Memory B cell (primary cell): ENCODE measurements around the gene ZNF761.
"Not testable (repeated sequence)": the region's sequence is repeated elsewhere in the genome, so short reads cannot be mapped to it uniquely, and the experiment has no call there.

Experiments used
- ATAC-seq: fragments of 150-1000 bp; cut with Tn5 transposase; 2 replicates; pipeline ENCODE4 v1.10.0; 2021; ENCODE audit warnings: low read depth, mild to moderate bottlenecking, moderate library complexity
- DNase-seq, 2 donors: peaks; one replicate each; pipeline ENCODE4 v3.0.0; 2022; ENCODE audit warnings: low spot score in 2 of 2
- H3K27ac Mint-ChIP-seq: one replicate; pipeline ENCODE4 v1.8.0; 2022; ENCODE audit warnings: mild to moderate bottlenecking, moderate library complexity, mixed read lengths
- H3K27me3 Mint-ChIP-seq: one replicate; pipeline ENCODE4 v1.8.0; 2022; ENCODE audit warnings: mixed read lengths
- H3K36me3 Mint-ChIP-seq: one replicate; pipeline ENCODE4 v1.8.0; 2022; ENCODE audit warnings: mild to moderate bottlenecking, mixed read lengths
- H3K4me1 Mint-ChIP-seq: one replicate; pipeline ENCODE4 v1.8.0; 2022; ENCODE audit warnings: mixed read lengths
- H3K4me3 Mint-ChIP-seq: one replicate; pipeline ENCODE4 v1.8.0; 2022; ENCODE audit warnings: mild to moderate bottlenecking, moderate library complexity, mixed read lengths
- H3K9me3 Mint-ChIP-seq: one replicate; pipeline ENCODE4 v1.8.0; 2022; ENCODE audit warnings: mixed read lengths

The ZNF761 gene

DNA sequence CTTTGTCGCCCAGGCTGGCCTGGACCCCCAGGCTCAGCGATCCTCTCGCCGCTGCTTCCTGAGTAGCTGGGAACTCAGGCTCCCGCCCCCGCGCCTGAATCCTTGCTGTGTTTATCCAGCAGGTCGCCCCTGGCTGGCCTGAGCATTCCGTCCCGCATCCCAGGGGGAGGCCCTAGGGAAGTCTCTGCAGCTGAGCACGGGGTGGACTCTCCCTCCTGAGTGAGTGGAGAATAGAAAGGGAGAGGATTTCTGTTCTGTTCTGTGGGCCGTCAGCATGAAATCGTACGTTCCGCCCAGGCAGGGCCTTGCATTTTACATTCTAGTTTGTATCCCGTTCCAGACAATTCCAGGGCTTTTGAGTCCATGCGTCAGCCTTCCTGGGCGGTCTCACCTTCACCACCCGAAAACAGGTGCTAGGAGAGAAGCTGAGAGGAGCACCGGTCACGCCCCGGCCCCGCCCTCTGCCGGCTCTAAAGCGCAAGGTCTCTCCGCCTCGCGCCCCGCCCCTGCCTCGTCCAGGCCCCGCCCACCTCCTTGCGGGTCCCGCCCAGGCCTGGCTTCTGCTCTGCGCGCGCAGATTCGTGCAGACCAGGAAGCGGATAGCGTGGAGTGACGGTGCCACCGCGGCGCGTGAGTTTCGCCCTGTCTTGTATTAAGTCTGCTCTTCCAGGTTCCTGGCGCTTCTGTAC, at the start of gene ZNF761:
Gene ZNF761, plus strand, starts transcription at position 586 of the 689 bp plus-strand sequence. CDS start 15,285 bp downstream, outside the sequence.
- Mint-ChIP-seq H3K4me3 (peak within 1 kb of the TSS; percentile 95), H3K27ac (peak within 1 kb of the TSS; percentile 96), H3K4me1 (peaks cover 15% of the 10 kb centered on the region), H3K9me3 (no peaks in the 10 kb centered on the region), H3K27me3 (no peaks in the 10 kb centered on the region), H3K36me3 (peaks cover 18% of the 10 kb centered on the region)
- ATAC-seq (peak; percentile 97), DNase-seq (peak; percentile 99)

DNA sequence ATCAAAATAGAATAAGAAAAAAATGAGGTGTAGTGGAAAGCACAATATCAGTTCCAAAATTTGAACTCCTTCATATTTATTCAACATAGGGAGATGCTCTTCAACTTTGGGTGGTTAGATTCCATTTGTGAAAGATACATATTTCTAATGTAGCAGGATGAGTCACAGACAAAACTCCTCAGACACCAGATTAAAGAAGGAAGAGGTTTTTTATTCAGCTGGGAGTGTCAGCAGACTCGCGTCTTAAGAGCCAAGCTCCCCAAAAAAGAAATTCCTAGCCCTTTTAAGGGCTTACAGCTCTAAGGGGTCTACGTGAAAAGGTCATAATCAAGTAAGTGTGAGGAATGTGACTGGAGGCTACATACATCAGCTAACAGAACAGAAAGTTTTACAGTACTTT, 43.6 kb upstream of the ZNF761 start:
- Mint-ChIP-seq H3K27ac (no peak overlapping the region), H3K27me3 (no peaks in the 10 kb centered on the region), H3K4me1 (peaks cover 3% of the 10 kb centered on the region), H3K9me3 (peaks cover 18% of the 10 kb centered on the region), H3K36me3 (peaks cover 29% of the 10 kb centered on the region), H3K4me3 (no peak overlapping the region)
- DNase-seq (no peak), ATAC-seq (no peak)

DNA sequence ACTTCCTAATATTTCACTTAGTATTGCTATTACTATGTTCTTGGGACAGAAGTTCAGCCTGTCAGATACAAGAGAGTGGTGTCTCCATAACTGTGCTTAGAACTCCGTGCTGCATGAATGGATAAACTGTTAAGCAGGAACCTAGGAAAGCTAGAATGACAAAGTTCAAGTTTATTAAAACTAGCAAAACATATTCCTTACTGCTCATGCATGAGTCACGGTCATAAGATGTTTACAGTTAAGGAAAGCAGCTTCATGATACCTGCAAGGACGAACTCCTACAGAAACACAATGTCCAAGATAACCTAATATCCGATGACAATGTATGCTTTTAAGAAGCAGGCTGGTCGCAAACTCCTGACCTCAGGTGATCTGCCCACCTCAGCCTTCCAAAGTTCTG, 42.9 kb upstream of the ZNF761 start:
- no peak for DNase-seq
- Mint-ChIP-seq H3K9me3 (peaks cover 16% of the 10 kb centered on the region), H3K4me3 (no peak overlapping the region), H3K36me3 (peaks cover 25% of the 10 kb centered on the region), H3K27me3 (no peaks in the 10 kb centered on the region), H3K4me1 (peaks cover 3% of the 10 kb centered on the region), H3K27ac (no peak overlapping the region)
- ATAC-seq: no peak

DNA sequence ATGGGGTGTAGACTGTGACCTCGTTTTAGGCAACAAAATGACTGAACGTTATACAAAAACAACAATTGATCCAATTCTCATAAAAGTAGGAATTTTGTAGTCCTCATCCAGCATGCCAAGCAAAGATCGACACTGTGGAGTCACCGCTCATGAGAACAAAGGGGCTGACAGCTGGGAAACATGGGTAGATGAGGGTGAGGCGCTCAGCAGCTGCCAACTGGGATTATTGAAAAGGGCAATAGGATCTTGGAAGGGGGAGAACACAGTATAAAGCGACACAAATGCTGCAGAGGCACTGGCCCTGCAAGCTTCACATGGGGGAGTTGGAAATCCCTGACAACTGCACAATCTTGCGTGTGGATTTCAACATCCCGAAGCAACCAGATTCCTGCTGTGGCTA, 42.2 kb upstream of the ZNF761 start:
- peaks cover 3% of the 10 kb centered on the region for H3K4me1 Mint-ChIP-seq
- peaks cover 15% of the 10 kb centered on the region for H3K9me3 Mint-ChIP-seq
- H3K4me3 Mint-ChIP-seq: no peak overlapping the region
- H3K27ac Mint-ChIP-seq: no peak overlapping the region
- H3K27me3 Mint-ChIP-seq: no peaks in the 10 kb centered on the region
- ATAC-seq (no peak), DNase-seq (no peak)
- H3K36me3 Mint-ChIP-seq: peaks cover 24% of the 10 kb centered on the region

DNA sequence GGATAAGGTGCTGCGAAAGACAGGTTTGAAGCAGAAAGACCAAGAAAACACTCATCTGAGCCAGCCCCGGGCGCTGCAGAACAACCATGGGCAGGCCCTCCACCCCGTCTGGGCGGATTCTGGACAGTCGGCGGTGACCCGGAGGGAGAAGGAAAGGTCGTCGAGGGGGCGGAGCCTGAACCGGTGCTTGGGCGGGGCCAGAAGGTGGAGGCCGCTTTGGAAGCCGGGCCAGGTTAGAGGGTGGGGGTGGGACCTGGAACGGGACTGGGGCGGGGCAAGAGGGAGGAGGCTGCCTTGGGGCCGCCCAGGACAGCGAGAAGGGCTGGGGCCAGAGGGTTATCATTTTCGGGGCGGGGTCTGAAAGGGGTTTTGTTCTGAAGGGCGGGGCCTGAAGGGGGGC, 41.8 kb upstream of the ZNF761 start:
- Mint-ChIP-seq H3K9me3 (peaks cover 12% of the 10 kb centered on the region), H3K4me1 (peaks cover 3% of the 10 kb centered on the region), H3K36me3 (peaks cover 20% of the 10 kb centered on the region), H3K27ac (no peak overlapping the region), H3K4me3 (no peak overlapping the region), H3K27me3 (no peaks in the 10 kb centered on the region)
- ATAC-seq (no peak), DNase-seq (no peak)

DNA sequence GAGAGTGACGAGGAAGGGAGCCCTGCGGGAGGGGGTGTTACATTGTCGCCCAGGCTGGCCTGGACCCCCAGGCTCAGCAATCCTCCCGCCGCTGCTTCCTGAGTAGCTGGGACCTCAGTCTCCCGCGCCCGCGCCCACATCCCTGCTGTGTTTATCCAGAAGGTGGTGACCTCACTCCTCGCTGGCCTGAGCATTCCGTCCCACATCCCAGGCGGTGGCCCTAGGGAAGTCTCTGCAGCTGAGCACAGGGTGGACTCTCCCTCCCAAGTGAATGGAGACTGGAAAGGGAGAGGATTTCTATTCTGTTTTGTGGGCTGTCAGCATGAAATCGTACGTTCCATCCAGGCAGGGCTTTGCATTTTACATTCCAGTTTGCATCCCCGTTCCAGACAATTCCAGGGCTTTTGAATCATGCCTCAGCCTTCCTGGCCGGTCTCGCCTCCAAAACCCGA, 37.2 kb upstream of the ZNF761 start:
- ATAC-seq: no peak
- peaks cover 12% of the 10 kb centered on the region for H3K36me3 Mint-ChIP-seq
- peaks cover 8% of the 10 kb centered on the region for H3K4me1 Mint-ChIP-seq
- H3K9me3 Mint-ChIP-seq: peaks cover 3% of the 10 kb centered on the region
- H3K27me3 Mint-ChIP-seq: no peaks in the 10 kb centered on the region
- peak overlapping the region; percentile 88 for H3K4me3 Mint-ChIP-seq
- H3K27ac Mint-ChIP-seq: peak overlapping the region; percentile 92
- no peak for DNase-seq

DNA sequence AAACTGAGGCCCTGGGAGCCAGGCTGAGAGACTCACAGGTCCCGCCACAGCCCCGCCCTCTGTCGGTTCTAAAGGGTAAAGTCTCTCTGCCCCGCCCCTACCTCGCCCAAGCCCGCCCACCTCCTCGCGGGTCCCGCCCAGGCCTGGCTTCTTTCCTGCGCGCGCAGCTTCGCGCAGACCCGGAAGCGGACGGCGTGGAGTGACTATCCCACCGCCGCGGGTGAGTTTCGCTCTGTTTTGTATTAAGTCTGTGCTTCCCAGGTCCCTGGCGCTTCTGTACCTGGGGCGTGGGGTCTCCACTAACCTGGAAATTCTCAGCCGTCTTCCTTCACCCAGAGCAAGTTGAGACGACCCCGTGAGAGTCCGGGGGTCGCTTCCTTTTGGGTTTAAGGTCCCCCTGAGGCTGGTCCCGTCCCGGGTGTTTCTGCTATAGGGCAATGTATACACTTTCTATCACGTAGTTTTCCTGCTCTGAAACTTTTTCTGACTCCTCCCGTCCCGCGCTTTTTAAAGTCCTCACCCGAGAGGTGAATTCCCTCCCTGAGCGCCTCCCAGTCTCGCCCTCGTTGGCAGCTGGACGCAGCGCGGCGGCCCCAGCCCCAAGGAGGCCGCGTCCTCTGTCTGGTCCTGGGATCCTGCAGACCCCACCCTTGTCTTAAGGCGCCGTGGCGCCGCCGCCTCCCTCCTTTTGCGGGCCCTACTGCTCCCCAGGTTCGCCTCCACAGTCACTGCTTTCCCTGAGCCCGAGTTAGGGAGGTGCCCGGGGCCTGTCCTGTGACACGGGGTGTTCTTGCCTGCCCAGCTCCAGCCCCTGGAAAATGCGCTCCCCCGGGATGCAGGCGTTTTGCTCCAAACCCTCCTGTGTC, 36.6 kb upstream of the ZNF761 start, which contains the start of gene ZNF765:
Gene ZNF765, plus strand, starts transcription at position 176 of the 866 bp plus-strand sequence. CDS start 2,867 bp downstream, outside the sequence.
- Mint-ChIP-seq H3K27ac (peak within 1 kb of the TSS; percentile 92), H3K27me3 (no peaks in the 10 kb centered on the region), H3K4me1 (peaks cover 7% of the 10 kb centered on the region), H3K4me3 (peak within 1 kb of the TSS; percentile 88), H3K9me3 (peaks cover 3% of the 10 kb centered on the region), H3K36me3 (peaks cover 14% of the 10 kb centered on the region)
- DNase-seq (peak; percentile 98), ATAC-seq (peak; percentile 99)

DNA sequence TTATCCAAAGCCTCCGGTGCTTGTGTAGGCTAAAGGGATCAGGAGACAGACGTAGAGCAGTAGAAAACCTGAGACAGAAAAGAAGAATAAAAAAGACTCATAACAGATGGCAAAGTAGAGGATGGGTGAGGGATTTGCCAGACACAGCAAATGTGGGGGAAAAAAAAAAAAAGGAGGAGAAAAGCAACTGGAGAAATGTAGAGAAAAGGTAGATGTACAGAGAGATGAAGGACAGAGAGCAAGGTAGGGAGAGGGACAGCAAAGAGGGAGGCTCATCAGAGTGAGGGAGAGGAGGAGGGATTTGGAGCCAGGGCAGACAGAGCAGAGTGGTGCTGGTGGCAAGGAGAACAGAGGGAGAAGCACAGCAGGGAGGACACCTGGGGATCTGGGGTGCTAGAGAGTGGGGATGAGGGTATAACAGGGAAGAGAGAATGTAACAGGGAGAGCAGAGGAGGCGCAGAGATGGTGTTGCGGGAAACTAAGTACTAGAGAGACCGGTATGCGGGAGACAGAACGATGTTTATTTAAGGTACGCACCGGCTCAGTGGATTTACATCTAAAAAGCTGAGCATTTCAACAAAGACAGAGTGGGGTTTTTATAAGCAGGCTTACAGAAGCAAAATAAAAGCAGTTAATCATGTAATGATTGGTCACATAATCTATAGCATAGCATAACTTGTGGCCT, 35.8 kb upstream of the ZNF761 start:
- H3K36me3 Mint-ChIP-seq: peaks cover 21% of the 10 kb centered on the region
- DNase-seq, H3K4me1 Mint-ChIP-seq, H3K27me3 Mint-ChIP-seq, ATAC-seq, H3K9me3 Mint-ChIP-seq: not testable (repeated sequence)
- peak overlapping the region; percentile 88 for H3K4me3 Mint-ChIP-seq
- peak overlapping the region; percentile 92 for H3K27ac Mint-ChIP-seq

DNA sequence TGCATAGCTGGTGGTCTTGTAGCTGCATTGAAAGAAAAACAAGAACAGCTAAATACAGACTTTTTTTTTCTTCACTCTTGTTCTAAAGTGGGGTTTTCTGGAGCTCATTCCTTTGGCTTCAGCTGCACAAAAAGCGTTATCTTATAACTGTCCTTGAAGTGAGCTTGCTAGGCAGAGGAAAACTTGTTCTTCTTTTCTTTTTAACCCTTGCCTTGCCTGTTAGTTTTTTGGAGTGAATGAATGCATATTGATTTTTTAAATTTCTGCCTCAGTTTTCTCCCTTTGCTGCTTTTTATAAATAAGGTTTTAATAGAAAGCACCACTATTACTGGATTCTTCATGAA, 35.3 kb upstream of the ZNF761 start:
- H3K4me1 Mint-ChIP-seq: peaks cover 7% of the 10 kb centered on the region
- no peak for ATAC-seq
- H3K4me3 Mint-ChIP-seq: peak overlapping the region; percentile 88
- DNase-seq: no peak
- H3K9me3 Mint-ChIP-seq: peaks cover 6% of the 10 kb centered on the region
- H3K27ac Mint-ChIP-seq: peak overlapping the region; percentile 92
- peaks cover 24% of the 10 kb centered on the region for H3K36me3 Mint-ChIP-seq
- no peaks in the 10 kb centered on the region for H3K27me3 Mint-ChIP-seq

DNA sequence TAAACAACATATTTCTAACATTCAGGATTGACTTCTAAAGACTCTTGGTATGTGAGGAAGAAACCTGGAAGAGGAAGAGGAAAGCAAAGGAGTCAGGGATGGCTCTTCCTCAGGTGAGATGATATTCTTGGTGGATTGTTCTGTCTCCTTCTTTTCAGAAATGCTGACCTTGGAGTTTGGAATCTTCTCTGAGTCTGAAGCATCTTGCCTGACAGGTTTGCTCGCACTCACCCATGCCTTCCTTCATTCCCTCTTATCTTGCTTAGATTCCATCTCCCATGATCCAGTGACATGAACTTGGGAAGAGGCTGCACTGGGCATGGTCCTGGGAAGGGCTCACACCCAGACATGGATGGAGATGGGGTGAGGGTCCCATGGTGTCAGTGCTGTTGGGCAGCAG, 33.9 kb upstream of the ZNF761 start:
- H3K4me1 Mint-ChIP-seq, DNase-seq, H3K9me3 Mint-ChIP-seq, H3K4me3 Mint-ChIP-seq, H3K27ac Mint-ChIP-seq, H3K27me3 Mint-ChIP-seq, ATAC-seq: not testable (repeated sequence)
- peaks cover 36% of the 10 kb centered on the region for H3K36me3 Mint-ChIP-seq

DNA sequence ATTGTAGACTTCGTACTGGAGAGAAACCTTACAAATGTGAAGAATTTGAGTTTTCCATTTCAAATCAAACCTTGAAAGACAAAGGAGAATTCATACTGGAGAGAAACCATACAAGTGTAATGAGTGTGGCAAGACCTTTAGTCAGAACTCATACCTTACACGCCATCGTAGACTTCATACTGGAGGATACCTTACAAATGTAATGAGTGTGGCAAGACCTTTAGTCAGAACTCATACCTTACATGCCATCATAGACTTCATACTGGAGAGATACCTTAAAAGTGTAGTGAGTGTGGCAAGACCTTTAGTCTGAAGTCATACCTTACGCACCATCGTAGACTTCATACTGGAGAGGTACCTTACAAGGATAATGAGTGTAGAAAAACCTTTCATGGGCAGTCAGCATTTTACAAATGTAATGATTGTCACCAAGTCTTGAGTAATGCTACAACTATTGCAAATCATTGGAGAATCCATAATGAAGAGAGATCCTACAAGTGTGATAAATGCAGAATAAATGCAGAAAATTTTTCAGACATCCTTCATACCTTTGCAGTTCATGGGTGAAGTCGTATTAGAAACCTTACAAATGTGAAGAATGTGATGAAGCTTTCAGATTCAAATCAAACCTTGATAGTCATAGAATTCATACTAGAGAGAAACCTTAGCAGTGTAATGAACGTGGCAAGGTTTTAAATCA, 22.1 kb upstream of the ZNF761 start:
- Mint-ChIP-seq H3K27me3 (no peaks in the 10 kb centered on the region), H3K4me1 (no peaks in the 10 kb centered on the region), H3K27ac (no peak overlapping the region), H3K4me3 (no peak overlapping the region), H3K36me3 (peaks cover 58% of the 10 kb centered on the region), H3K9me3 (peaks cover 19% of the 10 kb centered on the region)
- no peak for DNase-seq
- ATAC-seq: no peak

DNA sequence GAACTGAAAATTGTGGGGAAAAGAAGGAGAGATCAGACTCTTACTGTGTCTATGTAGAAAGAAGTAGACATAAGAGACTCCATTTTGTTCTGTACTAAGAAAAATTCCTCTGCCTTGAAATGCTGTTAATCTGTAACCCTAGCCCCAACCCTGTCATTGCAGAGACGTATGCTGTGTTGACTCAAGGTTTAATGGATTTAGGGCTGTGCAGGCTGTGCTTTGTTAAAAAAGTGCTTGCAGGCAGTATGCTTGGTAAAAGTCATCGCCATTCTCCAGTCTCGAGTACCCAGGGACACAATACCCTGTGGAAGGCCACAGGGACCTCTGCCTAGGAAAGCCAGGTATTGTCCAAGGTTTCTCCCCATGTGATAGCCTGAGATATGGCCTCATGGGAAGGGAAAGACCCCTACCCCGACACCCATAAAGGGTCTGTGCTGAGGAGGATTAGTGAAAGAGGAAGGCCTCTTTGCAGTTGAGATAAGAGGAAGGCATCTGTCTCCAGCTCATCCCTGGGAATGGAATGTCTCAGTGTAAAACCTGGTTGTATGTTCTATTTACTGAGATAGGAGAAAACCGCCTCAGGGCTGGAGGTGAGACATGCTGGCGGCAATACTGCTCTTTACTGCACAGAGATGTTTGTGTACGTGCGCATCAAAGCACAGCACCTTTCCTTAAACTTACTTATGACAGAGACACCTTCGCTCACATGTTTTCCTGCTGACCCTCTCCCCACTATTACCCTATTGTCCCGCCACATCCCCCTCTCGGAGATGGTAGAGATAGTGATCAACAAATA, 11.1 kb upstream of the ZNF761 start:
- not testable (repeated sequence) for H3K27me3 Mint-ChIP-seq, H3K4me3 Mint-ChIP-seq, DNase-seq, H3K9me3 Mint-ChIP-seq, H3K36me3 Mint-ChIP-seq, ATAC-seq, H3K4me1 Mint-ChIP-seq, H3K27ac Mint-ChIP-seq

DNA sequence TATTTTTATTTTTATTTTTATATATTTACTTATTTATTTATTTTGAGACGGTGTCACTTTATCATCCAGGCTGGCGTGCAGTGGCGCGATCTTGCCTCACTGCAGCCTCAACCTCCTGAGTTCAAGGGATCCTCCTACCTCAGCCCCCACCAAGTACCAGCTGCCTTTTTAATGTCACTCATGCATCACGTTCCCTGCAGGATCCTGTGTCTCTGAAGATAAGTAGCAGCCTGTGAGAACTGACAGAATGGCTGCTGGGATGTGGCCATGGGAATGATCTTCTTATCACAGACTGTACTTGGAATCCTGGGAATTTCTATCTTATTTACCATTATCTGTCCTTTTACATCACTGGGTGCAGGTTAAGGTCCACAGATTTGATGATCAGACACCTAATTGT, 9.2 kb upstream of the ZNF761 start:
- peaks cover under 1% of the 10 kb centered on the region for H3K9me3 Mint-ChIP-seq
- H3K27ac Mint-ChIP-seq: no peak overlapping the region
- ATAC-seq (no peak), DNase-seq (no peak)
- H3K4me3 Mint-ChIP-seq: no peak overlapping the region
- H3K27me3 Mint-ChIP-seq: no peaks in the 10 kb centered on the region
- peaks cover 2% of the 10 kb centered on the region for H3K4me1 Mint-ChIP-seq
- H3K36me3 Mint-ChIP-seq: peaks cover under 1% of the 10 kb centered on the region
